Measurements from ENCODE around the gene PCNT. TPM values are rescaled to one million over a fixed set of nuclear protein-coding genes. Genes with fewer than 3 reads are reported as not detected.

The PCNT gene
- total RNA-seq, 1 experiment from 2014 or later = 39.6 TPM

DNA sequence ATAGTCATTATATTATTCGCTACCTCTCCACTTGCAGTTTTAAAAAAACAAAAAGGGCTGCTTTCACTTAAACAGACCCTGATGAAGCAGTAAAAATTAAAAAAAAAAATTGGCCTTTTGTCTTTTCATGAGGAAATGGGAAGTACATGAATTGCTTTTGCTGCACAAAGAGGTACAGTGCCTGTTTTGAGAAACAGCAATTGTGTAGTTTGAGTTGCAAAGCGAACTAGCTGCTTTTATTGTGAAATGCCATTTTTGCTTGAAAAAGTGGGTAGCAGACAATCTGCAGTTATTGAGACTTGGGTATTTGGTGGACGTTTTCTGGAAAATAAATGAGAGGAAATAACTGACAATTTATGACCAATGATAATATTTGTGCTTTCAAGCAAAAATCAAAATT lies 141.7 kb downstream of the PCNT start:
- Histone ChIP-seq H2BK120ac (ENCODE audit: low read depth, low read length, poor library complexity, severe bottlenecking) (no peak overlapping the region), H3K79me1 (ENCODE audit: insufficient read depth, low read depth, low read length, poor library complexity, severe bottlenecking) (no peaks in the 10 kb centered on the region), H2AFZ (ENCODE audit: low read length) (no peak overlapping the region), H3K4me2 (ENCODE audit: insufficient read depth, insufficient read length, low read length) (no peak overlapping the region), H3K27me3 (ENCODE audit: insufficient read depth, low read length) (no peaks in the 10 kb centered on the region), H2BK15ac (ENCODE audit: low read depth, low read length) (no peak overlapping the region), H3K14ac (ENCODE audit: insufficient read depth, low read length) (no peak overlapping the region), H2BK20ac (ENCODE audit: low read depth, low read length, poor library complexity, severe bottlenecking) (no peak overlapping the region), H3K4me1 (ENCODE audit: insufficient read depth, low read length) (no peaks in the 10 kb centered on the region), H3K23me2 (ENCODE audit: insufficient read length, low read depth, low read length, poor library complexity, severe bottlenecking) (no peaks in the 10 kb centered on the region), H3T11ph (ENCODE audit: low read length) (no peak overlapping the region), H4K91ac (ENCODE audit: insufficient read length, low read depth, low read length) (no peak overlapping the region), H4K8ac (replicated peaks; ENCODE audit: insufficient read length, low read depth, low read length) (no peak overlapping the region), H3K79me2 (ENCODE audit: insufficient read depth, low read length) (no peaks in the 10 kb centered on the region; the same call in 1 of the 2 replicates), H3K56ac (ENCODE audit: insufficient read length, low read depth, low read length) (no peak overlapping the region), H4K5ac (ENCODE audit: insufficient read length, low read depth, low read length) (no peak overlapping the region), H2AK5ac (ENCODE audit: insufficient read length, low read length) (no peak overlapping the region), H4K20me1 (ENCODE audit: control insufficient read depth, insufficient read depth, insufficient read length) (no peaks in the 10 kb centered on the region), H2BK5ac (ENCODE audit: insufficient read length, low read length) (no peak overlapping the region), H3K23ac (ENCODE audit: insufficient read length, low read depth, low read length) (no peak overlapping the region), H3K27ac (ENCODE audit: insufficient read length, low read depth, low read length) (no peak overlapping the region), H3K18ac (ENCODE audit: insufficient read length, low read depth, low read length) (no peak overlapping the region), H2BK12ac (ENCODE audit: insufficient read length, low read depth, low read length) (no peak overlapping the region), H3K9ac (ENCODE audit: extremely low read depth, insufficient read length, low read length) (no peak overlapping the region), H3K9me3 (ENCODE audit: control insufficient read depth, low read depth, low read length) (no peaks in the 10 kb centered on the region), H3K4ac (ENCODE audit: low read depth, low read length) (no peak overlapping the region)
- H3K4me3 Mint-ChIP-seq = no peak overlapping the region
- H3K27me3 Mint-ChIP-seq (ENCODE audit: low read depth) = no peaks in the 10 kb centered on the region
- H3K27ac Mint-ChIP-seq = no peak overlapping the region
- DNase-seq = no peak
- TF ChIP-seq, protein P1, sequence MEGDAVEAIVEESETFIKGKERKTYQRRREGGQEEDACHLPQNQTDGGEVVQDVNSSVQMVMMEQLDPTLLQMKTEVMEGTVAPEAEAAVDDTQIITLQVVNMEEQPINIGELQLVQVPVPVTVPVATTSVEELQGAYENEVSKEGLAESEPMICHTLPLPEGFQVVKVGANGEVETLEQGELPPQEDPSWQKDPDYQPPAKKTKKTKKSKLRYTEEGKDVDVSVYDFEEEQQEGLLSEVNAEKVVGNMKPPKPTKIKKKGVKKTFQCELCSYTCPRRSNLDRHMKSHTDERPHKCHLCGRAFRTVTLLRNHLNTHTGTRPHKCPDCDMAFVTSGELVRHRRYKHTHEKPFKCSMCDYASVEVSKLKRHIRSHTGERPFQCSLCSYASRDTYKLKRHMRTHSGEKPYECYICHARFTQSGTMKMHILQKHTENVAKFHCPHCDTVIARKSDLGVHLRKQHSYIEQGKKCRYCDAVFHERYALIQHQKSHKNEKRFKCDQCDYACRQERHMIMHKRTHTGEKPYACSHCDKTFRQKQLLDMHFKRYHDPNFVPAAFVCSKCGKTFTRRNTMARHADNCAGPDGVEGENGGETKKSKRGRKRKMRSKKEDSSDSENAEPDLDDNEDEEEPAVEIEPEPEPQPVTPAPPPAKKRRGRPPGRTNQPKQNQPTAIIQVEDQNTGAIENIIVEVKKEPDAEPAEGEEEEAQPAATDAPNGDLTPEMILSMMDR (conservative IDR thresholded peaks at IDR 0.05) = no peak
- H3K9me3 Mint-ChIP-seq = no peaks in the 10 kb centered on the region
- no peaks in the 10 kb centered on the region for H3K4me1 Mint-ChIP-seq
- peaks cover 5 to 23% (median 21%) of the 10 kb centered on the region in 3 experiments; a peak in 6 of 7 replicates for H3K36me3 Mint-ChIP-seq (ENCODE audit: insufficient read depth in 1 of 3, low read depth in 3 of 3)
- WGBS (ENCODE audit: extremely low coverage, insufficient read length, low lambda C conversion rate) = no CpG with 5 or more reads among the region's 3 CpGs

Data from H9 (cell line).